ENCODE measurements around the gene RBKS. TPM values are rescaled to one million over a fixed set of nuclear protein-coding genes. Genes with fewer than 3 reads are reported as not detected.

Gene RBKS
- total RNA-seq, 1 donor from 2014 or later, result 1.2 TPM

- no peaks in the 10 kb centered on the region for H3K9me3 Mint-ChIP-seq (ENCODE audit: unreplicated experiment)
- no peak for DNase-seq
- H3K27ac Mint-ChIP-seq (ENCODE audit: unreplicated experiment), result no peak overlapping the region
- no peaks in the 10 kb centered on the region for H3K36me3 Mint-ChIP-seq (ENCODE audit: unreplicated experiment)
- H3K4me1 Mint-ChIP-seq (ENCODE audit: low read depth, unreplicated experiment), result no peaks in the 10 kb centered on the region
- H3K4me3 Mint-ChIP-seq (ENCODE audit: unreplicated experiment), result no peak overlapping the region
- peaks cover 4% of the 10 kb centered on the region for H3K27me3 Mint-ChIP-seq (ENCODE audit: unreplicated experiment)
- no peak for TF ChIP-seq CTCF (IDR thresholded peaks at IDR 0.05; ENCODE audit: partially characterized antibody, unreplicated experiment)
Measured at GRCh38 chr2:27849558-27850205, 40.5 kb downstream of the RBKS start.

- Mint-ChIP-seq H3K4me3 (ENCODE audit: unreplicated experiment) (no peak overlapping the region), H3K9me3 (ENCODE audit: unreplicated experiment) (no peaks in the 10 kb centered on the region), H3K4me1 (ENCODE audit: low read depth, unreplicated experiment) (no peaks in the 10 kb centered on the region), H3K27ac (ENCODE audit: unreplicated experiment) (no peak overlapping the region), H3K36me3 (ENCODE audit: unreplicated experiment) (no peaks in the 10 kb centered on the region), H3K27me3 (ENCODE audit: unreplicated experiment) (peaks cover 3% of the 10 kb centered on the region)
- no peak for DNase-seq
- TF ChIP-seq CTCF (IDR thresholded peaks at IDR 0.05; ENCODE audit: partially characterized antibody, unreplicated experiment), result no peak
Measured at GRCh38 chr2:27847333-27847732, 42.9 kb downstream of the RBKS start.

- no peak for TF ChIP-seq CTCF (IDR thresholded peaks at IDR 0.05; ENCODE audit: partially characterized antibody, unreplicated experiment)
- DNase-seq, result no peak
- Mint-ChIP-seq H3K27me3 (ENCODE audit: unreplicated experiment) (no peaks in the 10 kb centered on the region), H3K4me1 (ENCODE audit: low read depth, unreplicated experiment) (no peaks in the 10 kb centered on the region), H3K4me3 (ENCODE audit: unreplicated experiment) (no peak overlapping the region), H3K9me3 (ENCODE audit: unreplicated experiment) (no peaks in the 10 kb centered on the region), H3K36me3 (ENCODE audit: unreplicated experiment) (no peaks in the 10 kb centered on the region), H3K27ac (ENCODE audit: unreplicated experiment) (no peak overlapping the region)
Measured at GRCh38 chr2:27844821-27845255, 45.3 kb downstream of the RBKS start.

- H3K36me3 Mint-ChIP-seq (ENCODE audit: unreplicated experiment), result no peaks in the 10 kb centered on the region
- no peaks in the 10 kb centered on the region for H3K27me3 Mint-ChIP-seq (ENCODE audit: unreplicated experiment)
- TF ChIP-seq CTCF (IDR thresholded peaks at IDR 0.05; ENCODE audit: partially characterized antibody, unreplicated experiment), result no peak
Measured at GRCh38 chr2:27843992-27844391, 46.2 kb downstream of the RBKS start.

GRCh38 chr2:27842894-27843293, 47.3 kb downstream of the RBKS start:
- H3K36me3 Mint-ChIP-seq (ENCODE audit: unreplicated experiment), result no peaks in the 10 kb centered on the region
- no peaks in the 10 kb centered on the region for H3K9me3 Mint-ChIP-seq (ENCODE audit: unreplicated experiment)
- H3K4me1 Mint-ChIP-seq (ENCODE audit: low read depth, unreplicated experiment), result no peaks in the 10 kb centered on the region
- H3K4me3 Mint-ChIP-seq (ENCODE audit: unreplicated experiment), result no peak overlapping the region
- DNase-seq, result no peak
- no peak overlapping the region for H3K27ac Mint-ChIP-seq (ENCODE audit: unreplicated experiment)
- TF ChIP-seq CTCF (IDR thresholded peaks at IDR 0.05; ENCODE audit: partially characterized antibody, unreplicated experiment), result no peak
- no peaks in the 10 kb centered on the region for H3K27me3 Mint-ChIP-seq (ENCODE audit: unreplicated experiment)

More at GRCh38 chr2:27843992-27844391, 46.2 kb downstream of the RBKS start:
- Mint-ChIP-seq H3K9me3 (ENCODE audit: unreplicated experiment) (no peaks in the 10 kb centered on the region), H3K27ac (ENCODE audit: unreplicated experiment) (no peak overlapping the region), H3K4me1 (ENCODE audit: low read depth, unreplicated experiment) (no peaks in the 10 kb centered on the region), H3K4me3 (ENCODE audit: unreplicated experiment) (no peak overlapping the region)
- DNase-seq, result no peak

All from glutamatergic neuron (in vitro differentiated cells).